ENCODE data around the gene IDH2. TPM values are rescaled to one million over a fixed set of nuclear protein-coding genes. Genes with fewer than 3 reads are reported as not detected.
"Not testable (repeated sequence)": the region's sequence is repeated elsewhere in the genome, so short reads cannot be mapped to it uniquely, and the experiment has no call there.

Gene IDH2
- total RNA-seq, 1 donor from 2014 or later, result 90.8 TPM

DNA sequence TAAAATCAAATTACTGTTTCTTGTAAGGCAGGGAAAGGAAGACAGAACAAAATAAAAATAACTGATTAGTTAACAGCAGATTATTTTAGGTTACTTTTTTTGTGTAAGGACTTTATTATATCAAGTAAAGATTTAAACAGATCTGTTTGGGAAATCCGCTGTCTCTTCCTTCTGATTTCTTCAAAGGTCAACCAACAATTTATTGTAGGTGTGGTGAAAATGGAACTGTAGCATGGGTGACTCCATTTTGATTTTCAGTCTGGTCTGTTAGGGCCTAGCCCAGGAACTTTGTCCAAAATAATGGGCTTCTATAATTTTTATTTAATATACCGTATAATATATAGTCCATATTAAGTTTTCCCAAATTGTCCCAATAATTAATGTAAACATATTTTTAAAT lies 13.5 kb upstream of the IDH2 start:
- DNase-seq (ENCODE audit: low spot score), result no peak

DNA sequence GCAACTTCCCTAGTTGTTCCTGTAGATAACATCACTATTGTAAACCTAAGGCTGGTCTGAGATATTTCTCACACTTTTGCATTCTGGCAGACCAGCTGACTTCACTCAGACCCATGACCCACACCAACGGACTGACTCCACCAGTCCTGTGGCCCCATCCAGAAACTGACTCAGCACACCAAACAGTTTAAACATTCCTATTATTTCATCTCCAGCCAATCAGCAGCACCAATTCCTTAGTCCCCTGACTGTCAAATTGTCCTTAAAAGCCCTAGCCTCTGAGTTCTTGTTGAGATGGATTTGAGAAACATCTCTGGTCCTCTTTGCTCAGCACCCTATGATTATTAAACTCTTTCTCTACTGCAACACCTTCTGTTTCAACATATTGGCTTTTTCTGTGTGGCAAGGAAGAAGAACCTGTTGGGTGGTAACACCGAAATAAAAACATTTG lies 12.2 kb upstream of the IDH2 start:
- DNase-seq (ENCODE audit: low spot score), result no peak

DNA sequence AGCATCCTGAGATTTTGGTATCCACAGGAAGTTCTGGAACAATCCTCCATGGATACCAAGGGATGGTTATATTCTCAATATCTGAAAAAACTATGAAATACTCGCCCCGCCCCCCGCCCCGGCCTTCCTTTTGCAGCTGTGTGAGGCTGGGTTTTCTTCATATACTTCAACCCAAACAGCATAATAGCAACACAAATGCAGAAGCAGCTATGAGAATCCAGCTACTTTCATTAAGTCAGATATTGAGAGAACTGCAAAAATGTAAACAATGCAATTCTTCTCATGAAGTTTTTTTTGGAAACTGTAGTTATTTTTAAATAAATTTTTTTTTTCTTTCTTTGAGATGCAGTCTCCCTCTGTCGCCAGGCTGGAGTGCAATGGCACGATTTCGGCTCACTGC lies 10.9 kb upstream of the IDH2 start:
- no peak for DNase-seq (ENCODE audit: low spot score)

DNA sequence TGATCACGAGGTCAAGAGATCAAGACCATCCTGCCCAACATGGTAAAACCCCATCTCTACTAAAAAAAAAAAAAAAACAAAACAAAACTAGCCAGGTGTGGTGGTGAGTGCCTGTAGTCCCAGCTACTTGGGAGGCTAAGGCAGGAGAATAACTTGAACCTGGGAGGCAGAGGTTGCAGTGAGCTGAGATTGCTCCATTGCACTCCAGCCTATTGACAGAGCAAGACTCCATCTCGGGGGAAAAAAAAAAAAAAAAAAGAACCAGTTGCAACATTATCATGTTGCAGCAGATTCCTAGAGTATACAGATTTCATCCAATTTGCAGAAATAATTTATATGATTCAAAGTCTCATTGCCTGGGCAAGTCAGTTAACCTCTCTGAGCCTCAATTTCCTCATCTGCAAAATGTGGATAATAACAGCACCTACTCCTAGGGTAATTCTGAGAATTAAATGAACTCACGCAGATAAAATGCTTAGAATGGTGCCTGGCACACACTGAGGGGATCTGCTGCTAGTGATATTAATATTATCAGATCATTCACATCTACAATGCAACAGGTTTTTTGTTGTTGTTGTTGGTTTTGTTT lies 7.0 kb upstream of the IDH2 start:
- not testable (repeated sequence) for DNase-seq (ENCODE audit: low spot score)

GRCh38 chr15:90108038-90108437 lies 5.8 kb upstream of the IDH2 start:
- not testable (repeated sequence) for DNase-seq (ENCODE audit: low spot score)

DNA sequence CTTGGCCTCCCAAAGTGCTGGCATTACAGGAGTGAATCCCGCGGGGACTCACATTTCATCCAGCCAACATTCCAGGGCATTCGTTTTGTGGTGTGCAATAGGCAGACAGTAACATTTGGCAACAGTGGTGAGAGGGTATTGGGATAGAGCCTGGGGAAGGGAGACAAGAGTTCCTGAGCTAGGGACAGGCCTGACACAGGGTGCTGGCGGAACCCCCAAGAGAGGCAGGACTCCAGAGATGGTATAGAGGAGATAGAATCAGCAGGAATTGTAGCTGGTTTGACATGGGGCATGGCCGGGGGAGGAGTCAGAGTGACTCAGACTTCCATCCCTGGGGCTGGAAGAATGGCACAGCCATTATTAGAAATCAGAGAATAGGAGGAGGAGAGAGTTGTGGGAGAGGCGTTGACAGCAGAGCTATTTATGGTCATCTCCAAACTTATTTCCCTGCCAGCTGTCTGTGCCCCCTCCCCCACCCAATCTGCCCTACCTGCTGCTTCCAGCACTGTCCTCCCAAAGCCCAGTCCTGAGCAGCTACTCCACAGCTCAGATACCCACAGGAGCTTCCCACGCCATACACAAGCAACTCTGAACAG lies 4.4 kb upstream of the IDH2 start:
- DNase-seq (ENCODE audit: low spot score), result peak; percentile 48

DNA sequence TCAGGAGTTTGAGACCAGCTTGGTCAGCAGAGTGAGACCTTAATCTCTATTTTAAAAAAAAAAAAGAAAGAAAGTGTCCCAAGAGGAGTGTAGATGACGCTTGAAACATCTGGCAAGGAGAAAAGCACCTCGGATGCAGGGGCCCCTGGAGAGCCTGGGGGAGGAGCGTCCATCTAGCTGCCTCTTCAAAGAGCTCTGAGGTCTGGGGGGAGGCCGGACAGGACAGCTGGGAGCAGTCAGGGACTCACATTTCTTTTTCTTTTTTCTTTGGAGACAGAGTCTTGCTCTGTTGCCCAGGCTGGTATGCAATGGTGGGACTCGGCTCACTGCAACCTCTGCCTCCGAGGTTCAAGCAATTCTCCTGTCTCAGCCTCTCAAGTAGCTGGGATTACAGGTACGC lies 3.3 kb upstream of the IDH2 start:
- no peak for DNase-seq (ENCODE audit: low spot score)

GRCh38 chr15:90104551-90104950 lies 2.3 kb upstream of the IDH2 start:
- DNase-seq (ENCODE audit: low spot score), result no peak

- no peak for DNase-seq (ENCODE audit: low spot score)
These were observed 1.5 kb upstream of the IDH2 start for GRCh38 chr15:90103701-90104329.

GRCh38 chr15:90101130-90101968 lies 919 bp downstream of the IDH2 start:
- peak; percentile 63 for DNase-seq (ENCODE audit: low spot score)

GRCh38 chr15:90099868-90100831 lies 2.1 kb downstream of the IDH2 start:
- peak; percentile 60 for DNase-seq (ENCODE audit: low spot score)

DNA sequence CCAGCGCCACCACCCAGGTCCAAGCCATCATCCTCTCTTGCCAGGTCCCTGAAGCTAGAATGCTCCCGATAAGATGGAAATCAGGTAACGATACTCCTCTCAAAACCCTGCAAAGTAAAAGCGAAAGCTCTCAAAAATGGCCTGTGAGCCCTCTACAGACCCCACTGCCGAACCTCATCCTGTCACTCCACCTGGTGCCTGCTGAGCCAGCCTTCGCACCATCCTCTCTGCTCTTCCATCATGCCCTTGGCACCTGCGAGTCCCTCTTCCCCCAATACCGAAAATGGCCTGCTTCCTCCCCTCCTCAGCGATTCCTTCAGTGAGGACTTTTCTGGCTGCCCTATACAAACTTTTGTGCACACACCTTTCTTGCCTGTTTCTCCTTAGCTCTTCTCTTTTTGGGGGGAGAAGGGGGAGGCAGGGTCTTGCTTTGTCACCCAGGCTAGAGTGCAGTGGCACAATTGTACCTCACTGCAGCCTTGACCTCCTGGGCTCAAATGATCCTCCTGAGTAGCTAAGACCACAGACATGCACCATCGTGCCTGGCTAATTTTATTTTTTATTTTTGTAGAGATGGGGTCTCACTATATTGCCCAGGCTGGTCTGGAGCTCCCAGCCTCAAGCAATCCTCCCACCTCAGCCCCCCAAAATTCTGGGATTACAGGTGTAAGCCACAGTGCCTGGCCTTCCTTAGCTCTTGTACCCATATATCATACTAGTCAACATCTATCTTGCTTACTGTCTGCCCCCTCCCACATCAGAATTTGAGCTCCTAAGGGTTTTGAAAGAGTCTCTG lies 3.0 kb downstream of the IDH2 start:
- no peak for DNase-seq (ENCODE audit: low spot score)

DNA sequence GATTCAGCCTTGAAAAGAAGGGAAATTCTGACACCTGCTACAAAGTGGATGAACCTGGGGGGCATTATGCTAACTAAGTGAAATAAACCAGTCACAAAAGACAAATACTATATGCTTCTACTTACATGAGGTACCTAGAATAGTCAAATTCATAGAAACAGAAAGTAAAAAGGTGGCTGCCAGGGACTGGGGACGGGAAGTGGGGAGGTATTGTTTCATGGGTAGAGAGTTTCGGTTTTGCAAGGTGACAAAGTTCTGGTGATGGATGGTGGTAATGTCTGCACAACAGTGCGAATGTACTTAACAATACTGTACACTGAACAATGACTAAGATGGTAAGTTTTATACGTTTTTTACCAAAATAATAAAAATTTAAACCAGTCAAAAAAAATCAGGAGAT lies 4.8 kb downstream of the IDH2 start:
- no peak for DNase-seq (ENCODE audit: low spot score)

DNA sequence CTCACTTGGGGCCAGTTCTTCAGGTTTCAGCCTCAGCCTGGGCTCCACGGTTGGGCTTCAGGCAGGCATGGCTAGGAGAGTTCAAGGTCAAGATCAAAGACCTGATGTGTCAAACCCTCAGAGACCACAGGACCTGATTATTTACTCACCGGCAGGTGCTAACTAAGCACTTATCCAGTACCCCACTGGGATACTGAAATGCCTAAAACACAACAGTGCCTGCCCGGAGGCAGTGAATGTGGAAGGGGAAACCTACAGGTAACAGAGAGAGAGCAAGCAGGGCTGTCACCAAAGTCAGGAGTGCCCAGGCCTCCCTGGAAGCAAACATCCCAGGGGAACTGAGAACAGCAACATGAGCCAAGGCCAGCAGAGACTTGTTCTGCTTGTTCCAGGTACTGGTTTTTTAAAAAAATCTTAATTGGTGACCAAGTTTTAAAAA lies 6.7 kb downstream of the IDH2 start:
- DNase-seq (ENCODE audit: low spot score), result no peak

DNA sequence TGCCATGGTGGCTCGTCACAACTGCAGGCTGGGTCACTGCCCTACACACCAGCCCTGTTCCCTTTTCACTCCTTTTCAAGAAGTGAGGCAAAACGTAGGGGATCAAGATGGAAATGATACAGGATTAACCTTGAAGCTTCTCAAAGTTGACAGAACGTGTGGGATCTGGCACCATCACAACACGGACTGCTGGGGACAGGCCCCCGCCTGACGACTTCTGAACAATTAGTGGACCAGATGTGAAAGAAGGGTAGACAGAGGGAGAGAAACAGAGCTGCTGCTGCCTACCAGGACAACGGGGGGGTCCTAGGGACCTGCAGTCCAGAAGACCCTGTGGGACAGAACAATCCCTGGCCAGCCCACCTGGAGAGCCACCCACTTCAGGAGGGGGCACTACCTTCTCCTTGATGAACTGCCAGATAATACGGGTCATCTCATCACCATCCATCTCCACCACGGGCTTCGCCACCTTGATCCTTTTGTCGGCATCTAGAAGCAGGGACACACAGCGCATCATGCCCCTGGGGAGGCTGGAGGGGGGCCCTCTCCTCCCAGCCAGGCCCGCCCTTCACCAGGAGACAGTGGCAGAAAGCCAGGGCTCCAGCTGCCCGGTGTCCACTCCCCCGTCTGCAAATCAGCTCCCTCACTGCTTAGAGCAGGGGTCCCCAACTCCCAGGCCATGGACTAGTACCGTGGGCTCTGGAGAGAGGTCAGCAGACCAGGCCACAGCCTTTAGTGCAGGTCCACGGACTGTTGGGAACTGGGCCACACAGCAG lies 10.9 kb downstream of the IDH2 start:
- DNase-seq (ENCODE audit: low spot score), result no peak

DNA sequence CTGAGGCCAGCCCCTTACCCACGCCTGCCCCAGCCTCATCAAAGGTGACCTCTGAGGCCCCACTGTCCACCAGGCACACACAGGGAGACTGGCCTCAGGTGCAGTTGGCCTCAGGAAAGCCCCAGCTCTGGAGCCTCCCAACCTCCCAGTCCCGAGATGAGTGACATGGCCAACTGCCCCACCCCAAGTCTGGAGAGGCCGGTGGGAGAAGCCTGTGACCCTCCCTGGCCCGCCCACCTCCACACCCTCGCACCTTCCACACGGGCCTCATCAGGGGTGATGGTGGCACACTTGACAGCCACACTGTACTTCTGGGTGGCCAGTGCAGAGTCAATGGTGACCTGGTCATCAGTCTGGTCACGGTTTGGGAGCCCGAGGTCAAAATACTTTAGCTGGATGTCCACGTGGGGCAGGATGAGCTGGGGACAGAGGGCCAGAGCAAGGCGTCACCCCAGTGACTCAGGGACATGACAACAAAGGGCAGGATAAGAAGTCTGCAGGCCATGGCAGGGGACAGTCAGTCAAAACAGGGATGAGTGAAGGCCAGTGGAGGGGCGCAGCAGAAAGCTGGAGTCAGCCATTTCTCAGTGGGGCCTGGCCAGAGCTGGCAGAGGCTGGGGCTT lies 11.9 kb downstream of the IDH2 start:
- DNase-seq (ENCODE audit: low spot score), result no peak

DNA sequence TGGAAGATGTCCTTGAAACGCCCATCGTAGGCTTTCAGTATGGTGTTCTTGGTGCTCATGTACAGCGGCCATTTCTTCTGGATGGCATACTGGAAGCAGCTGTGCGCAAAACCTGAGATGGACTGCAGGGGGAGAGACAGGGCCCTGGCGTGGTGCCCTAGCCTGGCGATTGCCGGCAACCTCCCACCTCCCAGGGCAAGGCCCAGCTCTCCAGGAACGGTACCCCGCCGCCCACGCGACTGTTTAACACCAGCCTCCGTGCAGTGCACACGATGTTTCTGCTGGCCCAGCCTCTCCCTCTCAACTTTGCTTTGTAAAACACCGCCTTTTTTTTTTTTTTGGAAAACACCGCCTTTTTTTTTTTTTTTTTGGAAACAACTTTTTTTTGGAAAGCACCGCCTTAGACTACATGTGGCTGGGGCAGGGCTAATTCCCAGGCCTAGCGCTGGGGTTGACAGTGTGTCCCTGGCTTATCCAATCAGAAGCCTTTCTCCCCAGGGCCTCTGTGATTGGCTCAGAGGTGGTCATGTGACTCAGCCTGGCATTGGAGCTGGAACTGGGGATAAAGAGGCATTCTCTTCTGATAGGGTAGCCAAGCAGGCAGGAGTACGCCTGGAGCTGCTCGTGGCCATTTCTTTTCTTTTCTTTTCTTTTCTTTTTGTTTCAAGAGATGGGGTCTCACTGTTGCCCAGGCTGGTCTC lies 14.7 kb downstream of the IDH2 start:
- no peak for DNase-seq (ENCODE audit: low spot score)

- DNase-seq (ENCODE audit: low spot score), result no peak
These were observed 15.4 kb downstream of the IDH2 start for GRCh38 chr15:90086868-90087268.

All from umbilical cord (tissue), 2 donors.